ENCODE results near the gene TRIM23.

- no peak for TF ChIP-seq POLR2A (IDR thresholded peaks at IDR 0.05; ENCODE audit: low read length)
- TF ChIP-seq CTCF (IDR thresholded peaks at IDR 0.05) = no peak
- no peak for TF ChIP-seq FOSB (CRISPR knock-in tag; IDR thresholded peaks at IDR 0.05)
- TF ChIP-seq RFX5 (IDR thresholded peaks at IDR 0.05) = no peak
- no peak for TF ChIP-seq CHD2 (IDR thresholded peaks at IDR 0.05; ENCODE audit: low read length, partially characterized antibody)
- TF ChIP-seq PBX3 (IDR thresholded peaks at IDR 0.05) = no peak
- TF ChIP-seq MAZ (IDR thresholded peaks at IDR 0.05; ENCODE audit: borderline replicate concordance, low read depth, low read length) = no peak
- no peak for TF ChIP-seq EP300 (IDR thresholded peaks at IDR 0.05)
- no peak for TF ChIP-seq BHLHE40 (IDR thresholded peaks at IDR 0.05; ENCODE audit: low read depth, low read length)
Measured at GRCh38 chr5:65556718-65557117, 67.4 kb downstream of the TRIM23 start.
